ENCODE data around the gene ABHD16A. TPM values are rescaled to one million over a fixed set of nuclear protein-coding genes. Genes with fewer than 3 reads are reported as not detected.
A peak's percentile ranks its signal among the peaks of the same experiment; 100 is the strongest.

ABHD16A gene
- total RNA-seq, 1 experiment from 2014 or later, result 47.2 TPM

DNA sequence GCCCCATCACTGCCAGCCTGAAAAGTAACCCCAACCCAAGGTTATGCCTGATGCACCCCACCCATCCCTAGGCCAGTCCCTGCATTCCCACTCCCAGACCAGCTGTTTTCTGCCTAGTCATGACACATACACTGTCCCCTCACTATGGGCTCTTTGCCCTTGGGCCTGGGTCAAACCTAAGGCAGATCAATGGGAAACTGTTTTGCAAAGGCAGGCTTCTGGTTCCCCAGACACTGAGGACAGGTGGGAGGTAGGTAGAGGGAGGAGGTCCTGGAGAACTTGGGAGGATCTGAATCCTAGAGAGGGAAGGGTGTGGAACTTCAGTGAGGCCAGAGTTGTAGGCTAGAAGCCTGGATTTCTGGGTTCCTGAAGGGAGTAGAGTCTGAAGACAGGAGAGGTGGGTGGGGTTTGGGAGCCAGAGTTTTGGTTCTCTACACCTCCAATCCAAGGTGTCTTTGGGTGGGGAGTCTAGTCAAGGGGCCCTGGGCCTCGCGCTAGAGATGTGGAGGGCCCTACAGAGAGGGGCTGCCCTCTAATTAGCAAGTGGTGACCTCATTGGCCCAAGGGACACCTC is 31.2 kb upstream of the ABHD16A start:
- ChIA-PET POLR2A (no interaction called here), CTCF (no interaction called here)
- Histone ChIP-seq H3K4me1 (ENCODE audit: control insufficient read depth, insufficient read depth, low read length) (peaks cover 63% of the 10 kb centered on the region), H3K27me3 (ENCODE audit: control insufficient read depth, insufficient read depth, low read length) (no peaks in the 10 kb centered on the region), H3K27ac (ENCODE audit: low read length) (peak overlapping the region; percentile 100), H3K36me3 (ENCODE audit: control insufficient read depth, insufficient read depth, low read length) (peaks cover 22% of the 10 kb centered on the region), H3K9me3 (ENCODE audit: control insufficient read depth, insufficient read depth, low read depth, low read length) (no peaks in the 10 kb centered on the region), H3K4me3 (ENCODE audit: low read depth in 2 of 2, low read length in 2 of 2) (peak overlapping the region; percentile 99 to 100)
- no TSS peak for BruUV-seq (replicated peaks)
- intact Hi-C loops (cut with micrococcal nuclease; ENCODE audit: unreplicated experiment) (loop anchor here (10.0 kb wide), 1 partner anchor 100 kb away; no protein-coding TSS in a partner anchor), in situ Hi-C loops (cut with HindIII; ENCODE audit: low pct_unique_long_range_greater_than_20kb, low sequenced_read_pairs) (no loop called here)
- DNase-seq (ENCODE audit: low read depth, low spot score) (no peak), ATAC-seq (no peak)
- no peak for TF ChIP-seq SIN3A (IDR thresholded peaks at IDR 0.05; ENCODE audit: borderline replicate concordance, insufficient read depth, low read depth, low read length)
- no peak for TF ChIP-seq TCF7L2 (IDR thresholded peaks at IDR 0.05; ENCODE audit: low read depth, low read length)
- TF ChIP-seq, protein P1, sequence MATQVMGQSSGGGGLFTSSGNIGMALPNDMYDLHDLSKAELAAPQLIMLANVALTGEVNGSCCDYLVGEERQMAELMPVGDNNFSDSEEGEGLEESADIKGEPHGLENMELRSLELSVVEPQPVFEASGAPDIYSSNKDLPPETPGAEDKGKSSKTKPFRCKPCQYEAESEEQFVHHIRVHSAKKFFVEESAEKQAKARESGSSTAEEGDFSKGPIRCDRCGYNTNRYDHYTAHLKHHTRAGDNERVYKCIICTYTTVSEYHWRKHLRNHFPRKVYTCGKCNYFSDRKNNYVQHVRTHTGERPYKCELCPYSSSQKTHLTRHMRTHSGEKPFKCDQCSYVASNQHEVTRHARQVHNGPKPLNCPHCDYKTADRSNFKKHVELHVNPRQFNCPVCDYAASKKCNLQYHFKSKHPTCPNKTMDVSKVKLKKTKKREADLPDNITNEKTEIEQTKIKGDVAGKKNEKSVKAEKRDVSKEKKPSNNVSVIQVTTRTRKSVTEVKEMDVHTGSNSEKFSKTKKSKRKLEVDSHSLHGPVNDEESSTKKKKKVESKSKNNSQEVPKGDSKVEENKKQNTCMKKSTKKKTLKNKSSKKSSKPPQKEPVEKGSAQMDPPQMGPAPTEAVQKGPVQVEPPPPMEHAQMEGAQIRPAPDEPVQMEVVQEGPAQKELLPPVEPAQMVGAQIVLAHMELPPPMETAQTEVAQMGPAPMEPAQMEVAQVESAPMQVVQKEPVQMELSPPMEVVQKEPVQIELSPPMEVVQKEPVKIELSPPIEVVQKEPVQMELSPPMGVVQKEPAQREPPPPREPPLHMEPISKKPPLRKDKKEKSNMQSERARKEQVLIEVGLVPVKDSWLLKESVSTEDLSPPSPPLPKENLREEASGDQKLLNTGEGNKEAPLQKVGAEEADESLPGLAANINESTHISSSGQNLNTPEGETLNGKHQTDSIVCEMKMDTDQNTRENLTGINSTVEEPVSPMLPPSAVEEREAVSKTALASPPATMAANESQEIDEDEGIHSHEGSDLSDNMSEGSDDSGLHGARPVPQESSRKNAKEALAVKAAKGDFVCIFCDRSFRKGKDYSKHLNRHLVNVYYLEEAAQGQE (IDR thresholded peaks at IDR 0.05; ENCODE audit: insufficient read depth in 1 of 2, low read depth in 2 of 2, low read length in 1 of 2), result no peak
- TF ChIP-seq, protein P2, sequence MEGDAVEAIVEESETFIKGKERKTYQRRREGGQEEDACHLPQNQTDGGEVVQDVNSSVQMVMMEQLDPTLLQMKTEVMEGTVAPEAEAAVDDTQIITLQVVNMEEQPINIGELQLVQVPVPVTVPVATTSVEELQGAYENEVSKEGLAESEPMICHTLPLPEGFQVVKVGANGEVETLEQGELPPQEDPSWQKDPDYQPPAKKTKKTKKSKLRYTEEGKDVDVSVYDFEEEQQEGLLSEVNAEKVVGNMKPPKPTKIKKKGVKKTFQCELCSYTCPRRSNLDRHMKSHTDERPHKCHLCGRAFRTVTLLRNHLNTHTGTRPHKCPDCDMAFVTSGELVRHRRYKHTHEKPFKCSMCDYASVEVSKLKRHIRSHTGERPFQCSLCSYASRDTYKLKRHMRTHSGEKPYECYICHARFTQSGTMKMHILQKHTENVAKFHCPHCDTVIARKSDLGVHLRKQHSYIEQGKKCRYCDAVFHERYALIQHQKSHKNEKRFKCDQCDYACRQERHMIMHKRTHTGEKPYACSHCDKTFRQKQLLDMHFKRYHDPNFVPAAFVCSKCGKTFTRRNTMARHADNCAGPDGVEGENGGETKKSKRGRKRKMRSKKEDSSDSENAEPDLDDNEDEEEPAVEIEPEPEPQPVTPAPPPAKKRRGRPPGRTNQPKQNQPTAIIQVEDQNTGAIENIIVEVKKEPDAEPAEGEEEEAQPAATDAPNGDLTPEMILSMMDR (IDR thresholded peaks at IDR 0.05), result no peak
- TF ChIP-seq POLR2AphosphoS5 (IDR thresholded peaks at IDR 0.05; ENCODE audit: low read depth, low read length), result no peak

DNA sequence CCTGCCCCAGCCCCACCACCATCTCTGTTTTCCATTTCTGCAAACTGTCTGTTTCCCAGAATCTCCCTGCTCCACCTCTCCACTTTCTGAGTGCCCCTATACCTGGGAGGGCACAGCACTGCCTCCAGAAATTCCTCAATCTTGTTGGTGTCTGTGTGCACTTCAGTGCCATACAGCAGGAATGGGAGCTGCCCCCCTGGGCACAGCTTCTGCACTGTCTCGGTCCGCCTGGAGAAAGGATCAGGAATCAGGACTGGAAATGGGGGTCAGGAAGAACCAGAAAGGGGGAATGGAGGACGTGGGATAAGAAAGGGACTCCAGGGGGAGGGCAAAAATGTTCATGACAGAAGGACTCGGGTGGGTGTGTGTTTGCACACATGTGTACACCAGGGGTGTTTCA is 30.6 kb upstream of the ABHD16A start:
- no peak for DNase-seq (ENCODE audit: low read depth, low spot score)
- BruUV-seq (replicated peaks), result no TSS peak
- TF ChIP-seq POLR2AphosphoS5 (IDR thresholded peaks at IDR 0.05; ENCODE audit: low read depth, low read length) (no peak), TCF7L2 (IDR thresholded peaks at IDR 0.05; ENCODE audit: low read depth, low read length) (no peak), SIN3A (IDR thresholded peaks at IDR 0.05; ENCODE audit: borderline replicate concordance, insufficient read depth, low read depth, low read length) (no peak)
- TF ChIP-seq, protein P2 (IDR thresholded peaks at IDR 0.05), result no peak
- TF ChIP-seq, protein P1 (IDR thresholded peaks at IDR 0.05; ENCODE audit: insufficient read depth in 1 of 2, low read depth in 2 of 2, low read length in 1 of 2), result no peak
- in situ Hi-C loops (cut with HindIII; ENCODE audit: low pct_unique_long_range_greater_than_20kb, low sequenced_read_pairs), result no loop called here
- peak overlapping the region in 1 of 2 experiments; percentile 99; a peak in 3 of 4 replicates for H3K4me3 ChIP-seq (ENCODE audit: low read depth in 2 of 2, low read length in 2 of 2)
- H3K4me1 ChIP-seq (ENCODE audit: control insufficient read depth, insufficient read depth, low read length), result peaks cover 58% of the 10 kb centered on the region
- no peak for ATAC-seq
- no peaks in the 10 kb centered on the region for H3K9me3 ChIP-seq (ENCODE audit: control insufficient read depth, insufficient read depth, low read depth, low read length)
- intact Hi-C loops (cut with micrococcal nuclease; ENCODE audit: unreplicated experiment), result loop anchor here (10.0 kb wide), 1 partner anchor 101 kb away; no protein-coding TSS in a partner anchor
- POLR2A ChIA-PET, result interaction anchor here (0.7 kb wide), 1 partner anchor 15 kb away, joined by 3 read pairs; no protein-coding TSS in a partner anchor
- CTCF ChIA-PET, result no interaction called here
- H3K36me3 ChIP-seq (ENCODE audit: control insufficient read depth, insufficient read depth, low read length), result peaks cover 22% of the 10 kb centered on the region
- H3K27me3 ChIP-seq (ENCODE audit: control insufficient read depth, insufficient read depth, low read length), result no peaks in the 10 kb centered on the region
- peak overlapping the region; percentile 68 for H3K27ac ChIP-seq (ENCODE audit: low read length)

All from Panc1 (cell line).